Endothelial cell of umbilical vein (primary cell): ENCODE measurements around the gene ICAM5. TPM values are rescaled to one million over a fixed set of nuclear protein-coding genes. Genes with fewer than 3 reads are reported as not detected.

Experiments
- BruUV-seq: library from RNA; stranded (reverse); fragments of 400-500 nt; replicated peaks from 2 replicates; lab custom pipeline; 2021; lab: Mats Ljungman, UMichigan
- CTCF ChIA-PET: fragments of 300-600, 350-600 bp; sonication (Branson Sonifier 250); formaldehyde crosslinking; loops from one replicate; lab custom pipeline; 2021; ENCODE audit warnings: antibody characterized with exemption, inconsistent platforms; lab: Charles Lee
- POLR2A ChIA-PET: fragments of 300-600, 350-600 bp; sonication (Branson Sonifier 250); formaldehyde crosslinking; loops from one replicate; lab custom pipeline; 2021; ENCODE audit warnings: antibody characterized with exemption, inconsistent platforms; lab: Charles Lee
- DNase-seq: peaks from one replicate; pipeline ENCODE4 v3.0.0-alpha.2; 2011; ENCODE audit warnings: low read depth, low spot score
- FAIRE-seq: peaks from 2 replicates; lab custom pipeline; 2011; peaks lifted over from hg19 to GRCh38; lab: Jason Lieb, UNC
- H2AFZ ChIP-seq: 2 replicates; pipeline ENCODE4 v1.6.0; 2012; ENCODE audit warnings: low read depth, low read length, control low read depth, inconsistent platforms
- H3K27ac ChIP-seq: 2 replicates; pipeline ENCODE4 v1.5.1; 2011; ENCODE audit warnings: low read depth, mild to moderate bottlenecking, control low read depth, low read length, moderate library complexity; ENCODE audit not compliant: insufficient read depth
- H3K27me3 ChIP-seq, 2 experiments: 2 replicates each; pipeline versions ENCODE4 v1.6.0 to v1.6.1; 2011; ENCODE audit warnings: low read length in 2 of 2, mixed read lengths in 1 of 2; ENCODE audit not compliant: control insufficient read depth in 2 of 2, insufficient read depth in 2 of 2
- H3K36me3 ChIP-seq, 2 experiments: 2 replicates in 1 of 2; 3 replicates in 1 of 2; pipeline ENCODE4 v1.5.1; 2011; ENCODE audit warnings: low read length in 2 of 2, mild to moderate bottlenecking in 1 of 2, moderate library complexity in 1 of 2; ENCODE audit not compliant: control insufficient read depth in 2 of 2, insufficient read depth in 2 of 2; ENCODE audit errors: extremely low read depth in 1 of 2
- H3K4me1 ChIP-seq: 3 replicates; pipeline ENCODE4 v1.5.1; 2011; ENCODE audit warnings: mild to moderate bottlenecking, low read length; ENCODE audit not compliant: control insufficient read depth, insufficient read depth; ENCODE audit errors: extremely low read depth
- H3K4me2 ChIP-seq: 2 replicates; pipeline ENCODE4 v1.6.1; 2011; ENCODE audit warnings: low read length, control low read depth, mixed read lengths; ENCODE audit not compliant: insufficient read depth
- H3K4me3 ChIP-seq, 3 experiments: fragments of 200-600 bp in 1 of 3; sonication (generic), shearing (Covaris generic) in 1 of 3; replicated peaks in 1 of 3; 2 replicates each; pipeline ENCODE4 v1.5.1; 2011 to 2016; ENCODE audit warnings: control low read depth in 3 of 3, low read length in 3 of 3, mild to moderate bottlenecking in 2 of 3, inconsistent platforms in 1 of 3, low read depth in 1 of 3, moderate library complexity in 1 of 3; ENCODE audit not compliant: insufficient read depth in 1 of 3
- H3K79me2 ChIP-seq: 2 replicates; pipeline ENCODE4 v1.6.0; 2012; ENCODE audit warnings: low read length, inconsistent platforms; ENCODE audit not compliant: control insufficient read depth, insufficient read depth
- H3K9ac ChIP-seq: replicated peaks from 2 replicates; pipeline ENCODE3; 2011; ENCODE audit warnings: low read length, control low read depth; ENCODE audit not compliant: insufficient read depth; ENCODE audit errors: extremely low read depth
- H3K9me1 ChIP-seq: replicated peaks from 3 replicates; pipeline ENCODE4 v1.6.0; 2011; ENCODE audit warnings: mild to moderate bottlenecking, low read length; ENCODE audit not compliant: control insufficient read depth, insufficient read depth; ENCODE audit errors: extremely low read depth
- H3K9me3 ChIP-seq: replicated peaks from 2 replicates; pipeline ENCODE4 v1.5.1; 2012; ENCODE audit warnings: low read length, inconsistent platforms; ENCODE audit not compliant: control insufficient read depth, insufficient read depth
- H4K20me1 ChIP-seq: replicated peaks from 2 replicates; pipeline ENCODE3; 2011; ENCODE audit warnings: mild to moderate bottlenecking, low read length; ENCODE audit not compliant: control insufficient read depth, insufficient read depth; ENCODE audit errors: extremely low read depth
- EZH2 ChIP-seq: IDR thresholded peaks from 2 replicates; pipeline ENCODE4 v1.6.1; 2012; ENCODE audit warnings: borderline replicate concordance, low read depth, mild to moderate bottlenecking, moderate library complexity, low read length, inconsistent platforms; ENCODE audit not compliant: severe bottlenecking
- GATA2 ChIP-seq: IDR thresholded peaks from 2 replicates; pipeline ENCODE4 v1.7.0; 2011; ENCODE audit warnings: low read depth, mild to moderate bottlenecking, moderate library complexity, mixed read lengths, low read length; ENCODE audit not compliant: insufficient read length, insufficient read depth
- JUN ChIP-seq: IDR thresholded peaks from 2 replicates; pipeline ENCODE4 v1.6.1; 2011; ENCODE audit warnings: borderline replicate concordance, low read depth; ENCODE audit not compliant: insufficient read length, insufficient read depth
- MYC ChIP-seq: IDR thresholded peaks from one replicate; pipeline ENCODE4 v1.6.1; 2011; ENCODE audit warnings: mild to moderate bottlenecking, low read depth, low read length
- POLR2A ChIP-seq: IDR thresholded peaks from 2 replicates; pipeline ENCODE4 v1.6.1; 2012; ENCODE audit warnings: low read depth, mild to moderate bottlenecking, control low read depth, low read length
- POLR2AphosphoS5 ChIP-seq: IDR thresholded peaks from 2 replicates; pipeline ENCODE4 v1.6.1; 2012; ENCODE audit warnings: low read depth, mild to moderate bottlenecking, control low read depth, low read length, moderate library complexity; ENCODE audit not compliant: insufficient read depth
- dilution Hi-C: fragments of 300-500 bp; cut with MboI; formaldehyde crosslinking; loops from one replicate; pipeline ENCODE4 v1.15.0; 2019; ENCODE audit warnings: low sequenced_read_pairs; ENCODE audit not compliant: extremely low pct_ligation_motif_present
- intact Hi-C: fragments of 100-400 bp; cut with micrococcal nuclease; formaldehyde crosslinking; loops from one replicate; pipeline ENCODE4 v1.10.0; 2022
- polyA plus RNA-seq, 4 experiments: library from polyadenylated mRNA; depleted of rRNA in 3 of 4; stranded (reverse) in 3 of 4; unstranded in 1 of 4; fragments of >200 nt; gene quantifications; 2 replicates each; pipeline versions ENCODE4 v1.2.1 to v1.2.3, GENCODE V29; 2011 to 2012; ENCODE audit warnings: missing spikeins in 1 of 4
- total RNA-seq: library from RNA; stranded (reverse); gene quantifications from 2 replicates; pipeline ENCODE4 v1.2.3, GENCODE V29; 2021
- TF ChIP-seq, protein P1 (sequence below): IDR thresholded peaks from 2 replicates; pipeline ENCODE4 v1.6.1; 2011; ENCODE audit not compliant: insufficient read depth, insufficient read length
- TF ChIP-seq, protein P2 (sequence below), 2 donors: IDR thresholded peaks; 1 replicate in 1 of 2; 2 replicates in 1 of 2; pipeline ENCODE4 v1.5.1; 2011; ENCODE audit warnings: low read length in 2 of 2, mild to moderate bottlenecking in 2 of 2, moderate library complexity in 2 of 2, control low read depth in 1 of 2, inconsistent platforms in 1 of 2, low read depth in 1 of 2; ENCODE audit not compliant: insufficient read depth in 1 of 2; ENCODE audit errors: extremely low read depth in 1 of 2

Gene ICAM5
- total and polyA plus RNA-seq, 2 donors (not counting 3 experiments of a cell fraction or from before 2014, with no cell fraction given), result 0.10 to 0.40 TPM

DNA sequence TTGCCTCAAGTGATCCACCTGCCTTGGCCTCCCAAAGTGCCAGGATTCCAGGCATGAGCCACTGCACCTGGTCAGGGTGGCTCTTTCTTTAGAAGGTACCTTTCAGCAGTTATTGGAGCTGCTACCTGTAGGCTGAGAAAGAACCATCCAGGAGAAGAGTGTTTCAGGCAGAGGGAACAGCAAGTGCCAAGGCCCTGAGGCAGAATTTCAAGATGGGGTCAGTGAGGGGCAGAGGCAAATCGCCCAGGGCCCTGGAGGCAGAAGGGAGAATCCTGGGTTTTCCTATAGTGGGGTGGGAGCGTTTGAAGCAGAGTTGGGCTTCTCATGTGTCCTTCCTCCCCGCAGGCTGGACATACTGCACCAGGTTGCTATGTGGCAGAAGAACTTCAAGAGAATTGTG is 35.5 kb upstream of the ICAM5 start:
- peaks cover 19% of the 10 kb centered on the region for H3K79me2 ChIP-seq
- no peaks in the 10 kb centered on the region for H4K20me1 ChIP-seq
- no peak overlapping the region for H3K4me2 ChIP-seq
- H3K9me1 ChIP-seq, result no peaks in the 10 kb centered on the region
- DNase-seq, result no peak
- H3K9me3 ChIP-seq, result no peaks in the 10 kb centered on the region
- intact Hi-C loops, result loop anchor here (5.0 kb wide), 1 partner anchor 78 kb away; the partner anchor contains the start of gene RAVER1
- no peak overlapping the region for H2AFZ ChIP-seq
- no peaks in the 10 kb centered on the region for H3K27me3 ChIP-seq
- no peak overlapping the region for H3K27ac ChIP-seq
- H3K4me3 ChIP-seq, result no peak overlapping the region
- H3K4me1 ChIP-seq, result peaks cover 8% of the 10 kb centered on the region
- dilution Hi-C loops, result no loop called here
- ChIA-PET CTCF (interaction anchor here (10.0 kb wide), 1 partner anchor 135 kb away, joined by 606 read pairs; no protein-coding TSS in a partner anchor), POLR2A (no interaction called here)
- no TSS peak for BruUV-seq
- TF ChIP-seq MYC (no peak), EZH2 (no peak)
- peaks cover 6 to 18% of the 10 kb centered on the region in 2 experiments for H3K36me3 ChIP-seq
- FAIRE-seq, result no peak
- H3K9ac ChIP-seq, result no peak overlapping the region

DNA sequence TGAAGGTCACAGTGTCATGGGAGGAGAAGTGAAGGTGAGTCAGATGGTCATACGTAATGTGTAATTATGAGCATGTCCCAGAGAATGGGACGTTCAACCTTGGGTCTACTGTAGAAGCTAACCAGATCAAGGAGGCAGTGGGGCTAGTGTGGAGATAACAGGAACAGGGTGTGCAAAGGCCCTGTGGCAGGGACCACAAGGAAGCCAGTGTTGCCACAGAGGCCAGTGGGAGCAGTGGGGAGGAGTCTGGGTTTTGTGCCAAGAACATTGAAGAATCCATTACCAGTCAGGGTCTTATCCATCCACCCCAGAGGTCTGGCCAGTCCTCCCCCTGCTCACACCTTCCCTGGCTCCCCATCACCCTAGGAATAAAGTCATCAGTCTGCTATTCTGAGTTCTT is 34.4 kb upstream of the ICAM5 start:
- no peak overlapping the region for H3K4me2 ChIP-seq
- no peaks in the 10 kb centered on the region for H3K9me1 ChIP-seq
- H4K20me1 ChIP-seq, result no peaks in the 10 kb centered on the region
- no peak overlapping the region for H3K27ac ChIP-seq
- no peak overlapping the region for H3K9ac ChIP-seq
- POLR2A ChIA-PET, result no interaction called here
- FAIRE-seq (no peak), DNase-seq (no peak)
- dilution Hi-C loops (no loop called here), intact Hi-C loops (no loop called here)
- TF ChIP-seq, protein P1, sequence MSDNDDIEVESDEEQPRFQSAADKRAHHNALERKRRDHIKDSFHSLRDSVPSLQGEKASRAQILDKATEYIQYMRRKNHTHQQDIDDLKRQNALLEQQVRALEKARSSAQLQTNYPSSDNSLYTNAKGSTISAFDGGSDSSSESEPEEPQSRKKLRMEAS, result no peak
- no peak for TF ChIP-seq JUN
- no peak for TF ChIP-seq GATA2
- TF ChIP-seq, protein P2, sequence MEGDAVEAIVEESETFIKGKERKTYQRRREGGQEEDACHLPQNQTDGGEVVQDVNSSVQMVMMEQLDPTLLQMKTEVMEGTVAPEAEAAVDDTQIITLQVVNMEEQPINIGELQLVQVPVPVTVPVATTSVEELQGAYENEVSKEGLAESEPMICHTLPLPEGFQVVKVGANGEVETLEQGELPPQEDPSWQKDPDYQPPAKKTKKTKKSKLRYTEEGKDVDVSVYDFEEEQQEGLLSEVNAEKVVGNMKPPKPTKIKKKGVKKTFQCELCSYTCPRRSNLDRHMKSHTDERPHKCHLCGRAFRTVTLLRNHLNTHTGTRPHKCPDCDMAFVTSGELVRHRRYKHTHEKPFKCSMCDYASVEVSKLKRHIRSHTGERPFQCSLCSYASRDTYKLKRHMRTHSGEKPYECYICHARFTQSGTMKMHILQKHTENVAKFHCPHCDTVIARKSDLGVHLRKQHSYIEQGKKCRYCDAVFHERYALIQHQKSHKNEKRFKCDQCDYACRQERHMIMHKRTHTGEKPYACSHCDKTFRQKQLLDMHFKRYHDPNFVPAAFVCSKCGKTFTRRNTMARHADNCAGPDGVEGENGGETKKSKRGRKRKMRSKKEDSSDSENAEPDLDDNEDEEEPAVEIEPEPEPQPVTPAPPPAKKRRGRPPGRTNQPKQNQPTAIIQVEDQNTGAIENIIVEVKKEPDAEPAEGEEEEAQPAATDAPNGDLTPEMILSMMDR (IDR thresholded peaks at IDR 0.05; ENCODE audit: extremely low read depth in 1 of 2, insufficient read depth in 1 of 2, low read depth in 1 of 2, low read length in 2 of 2), result no peak
- TF ChIP-seq MYC, result no peak
- TF ChIP-seq POLR2AphosphoS5, result no peak
- TF ChIP-seq POLR2A, result no peak
- peaks cover 6 to 18% of the 10 kb centered on the region in 2 experiments for H3K36me3 ChIP-seq
- no peak overlapping the region for H2AFZ ChIP-seq
- BruUV-seq, result no TSS peak
- H3K4me3 ChIP-seq, result no peak overlapping the region
- peaks cover 8% of the 10 kb centered on the region for H3K4me1 ChIP-seq
- no peaks in the 10 kb centered on the region for H3K27me3 ChIP-seq
- CTCF ChIA-PET, result interaction anchor here (6.2 to 10.0 kb wide), 2 partner anchors 14 to 134 kb away, joined by 127 to 606 read pairs; partner anchors contain the start of gene ICAM1
- H3K79me2 ChIP-seq, result peaks cover 19% of the 10 kb centered on the region
- no peaks in the 10 kb centered on the region for H3K9me3 ChIP-seq
